ENCODE results near the gene PCBD2. TPM values are rescaled to one million over a fixed set of nuclear protein-coding genes. Genes with fewer than 3 reads are reported as not detected.

The PCBD2 gene
- total RNA-seq, 1 donor from 2014 or later = 12.1 TPM

- no peak for TF ChIP-seq CTCF (conservative IDR thresholded peaks at IDR 0.05)
- no peak for DNase-seq (ENCODE audit: low read depth, low spot score)
- no peak overlapping the region for H3K27ac Mint-ChIP-seq (ENCODE audit: unreplicated experiment)
- peaks cover 4% of the 10 kb centered on the region for H3K4me1 Mint-ChIP-seq
- H3K36me3 Mint-ChIP-seq (ENCODE audit: low read depth) = peaks cover 3% of the 10 kb centered on the region
- no peak overlapping the region for H3K4me3 Mint-ChIP-seq
- no peaks in the 10 kb centered on the region for H3K27me3 Mint-ChIP-seq (ENCODE audit: low read depth)
- H3K9me3 Mint-ChIP-seq = no peaks in the 10 kb centered on the region
Measured at GRCh38 chr5:134965271-134965825, 60.4 kb downstream of the PCBD2 start.

- TF ChIP-seq CTCF (conservative IDR thresholded peaks at IDR 0.05) = no peak
- Mint-ChIP-seq H3K9me3 (no peaks in the 10 kb centered on the region), H3K27ac (ENCODE audit: unreplicated experiment) (no peak within 1 kb of the TSS), H3K4me3 (no peak within 1 kb of the TSS), H3K36me3 (ENCODE audit: low read depth) (peaks cover 5% of the 10 kb centered on the region), H3K27me3 (ENCODE audit: low read depth) (no peaks in the 10 kb centered on the region), H3K4me1 (peaks cover 4% of the 10 kb centered on the region)
- no peak for DNase-seq (ENCODE audit: low read depth, low spot score)
Measured at GRCh38 chr5:134967607-134968006, 62.7 kb downstream of the PCBD2 start, which contains the start of gene CATSPER3. Gene CATSPER3 (plus strand): TSS chr5:134967907. CDS start chr5:134967992, 85 bp downstream.

- H3K9me3 Mint-ChIP-seq = no peaks in the 10 kb centered on the region
- H3K4me3 Mint-ChIP-seq = no peak overlapping the region
- no peaks in the 10 kb centered on the region for H3K27me3 Mint-ChIP-seq (ENCODE audit: low read depth)
- no peak for TF ChIP-seq CTCF (conservative IDR thresholded peaks at IDR 0.05)
- H3K4me1 Mint-ChIP-seq = peaks cover 4% of the 10 kb centered on the region
- H3K27ac Mint-ChIP-seq (ENCODE audit: unreplicated experiment) = no peak overlapping the region
- no peak for DNase-seq (ENCODE audit: low read depth, low spot score)
- peaks cover 5% of the 10 kb centered on the region for H3K36me3 Mint-ChIP-seq (ENCODE audit: low read depth)
Measured at GRCh38 chr5:134968055-134968454, 63.1 kb downstream of the PCBD2 start.

- Mint-ChIP-seq H3K27me3 (ENCODE audit: low read depth) (no peaks in the 10 kb centered on the region), H3K9me3 (no peaks in the 10 kb centered on the region), H3K4me3 (no peak overlapping the region), H3K27ac (ENCODE audit: unreplicated experiment) (no peak overlapping the region), H3K36me3 (ENCODE audit: low read depth) (peaks cover 9% of the 10 kb centered on the region), H3K4me1 (peaks cover 4% of the 10 kb centered on the region)
- no peak for DNase-seq (ENCODE audit: low read depth, low spot score)
- TF ChIP-seq CTCF (conservative IDR thresholded peaks at IDR 0.05) = no peak
Measured at GRCh38 chr5:134969166-134969565, 64.2 kb downstream of the PCBD2 start.

- TF ChIP-seq CTCF (conservative IDR thresholded peaks at IDR 0.05) = no peak
- peaks cover 13% of the 10 kb centered on the region for H3K9me3 Mint-ChIP-seq
- no peak overlapping the region for H3K4me3 Mint-ChIP-seq
- DNase-seq (ENCODE audit: low read depth, low spot score) = no peak
- H3K4me1 Mint-ChIP-seq = no peaks in the 10 kb centered on the region
- H3K27ac Mint-ChIP-seq (ENCODE audit: unreplicated experiment) = no peak overlapping the region
- H3K36me3 Mint-ChIP-seq (ENCODE audit: low read depth) = peaks cover 21% of the 10 kb centered on the region
- H3K27me3 Mint-ChIP-seq (ENCODE audit: low read depth) = no peaks in the 10 kb centered on the region
Measured at GRCh38 chr5:134975078-134975715, 70.3 kb downstream of the PCBD2 start.

Data from neural crest cell (in vitro differentiated cells).